H9 (cell line): Measurements from ENCODE around the gene SOCS7. TPM values are rescaled to one million over a fixed set of nuclear protein-coding genes. Genes with fewer than 3 reads are reported as not detected.

Source experiments
- DNase-seq: peaks from one replicate; pipeline ENCODE4 v3.0.0-alpha.2; 2017
- H2AFZ ChIP-seq: one replicate; pipeline ENCODE4 v1.6.1; 2013; ENCODE audit warnings: mild to moderate bottlenecking, low read length, control low read depth, moderate library complexity
- H2AK5ac ChIP-seq: 2 replicates; pipeline ENCODE4 v1.6.1; 2013; ENCODE audit warnings: low read length, control low read depth, mixed read lengths; ENCODE audit not compliant: insufficient read length
- H2BK120ac ChIP-seq: one replicate; pipeline ENCODE4 v1.6.1; 2013; ENCODE audit warnings: low read depth, mild to moderate bottlenecking, low read length, control low read depth, inconsistent platforms; ENCODE audit not compliant: poor library complexity, severe bottlenecking
- H2BK12ac ChIP-seq: 2 replicates; pipeline ENCODE4 v1.6.1; 2013; ENCODE audit warnings: low read length, control low read depth, mixed read lengths, low read depth; ENCODE audit not compliant: insufficient read length
- H2BK15ac ChIP-seq: 2 replicates; pipeline ENCODE4 v1.6.1; 2013; ENCODE audit warnings: low read depth, low read length, control low read depth
- H2BK20ac ChIP-seq: one replicate; pipeline ENCODE4 v1.6.1; 2013; ENCODE audit warnings: low read depth, mild to moderate bottlenecking, low read length, control low read depth, inconsistent platforms; ENCODE audit not compliant: poor library complexity, severe bottlenecking
- H2BK5ac ChIP-seq: 2 replicates; pipeline ENCODE4 v1.6.1; 2013; ENCODE audit warnings: low read length, control low read depth, mixed read lengths; ENCODE audit not compliant: insufficient read length
- H3K14ac ChIP-seq: 2 replicates; pipeline ENCODE4 v1.6.1; 2013; ENCODE audit warnings: low read length, control low read depth; ENCODE audit not compliant: insufficient read depth
- H3K18ac ChIP-seq: 2 replicates; pipeline ENCODE4 v1.6.1; 2013; ENCODE audit warnings: low read depth, mild to moderate bottlenecking, mixed read lengths, low read length, control low read depth; ENCODE audit not compliant: insufficient read length
- H3K23ac ChIP-seq: 2 replicates; pipeline ENCODE4 v1.6.1; 2013; ENCODE audit warnings: low read length, control low read depth, mixed read lengths, low read depth; ENCODE audit not compliant: insufficient read length
- H3K23me2 ChIP-seq: 2 replicates; pipeline ENCODE4 v1.6.1; 2013; ENCODE audit warnings: low read depth, mild to moderate bottlenecking, mixed read lengths, low read length, control low read depth; ENCODE audit not compliant: insufficient read length, poor library complexity, severe bottlenecking
- H3K27ac ChIP-seq: 2 replicates; pipeline ENCODE4 v1.5.1; 2013; ENCODE audit warnings: low read length, control low read depth, mixed read lengths, low read depth; ENCODE audit not compliant: insufficient read length
- H3K27me3 ChIP-seq: 2 replicates; pipeline ENCODE4 v1.6.1; 2013; ENCODE audit warnings: low read length, control low read depth, inconsistent platforms; ENCODE audit not compliant: insufficient read depth
- H3K4ac ChIP-seq: 2 replicates; pipeline ENCODE4 v1.6.1; 2013; ENCODE audit warnings: low read depth, mild to moderate bottlenecking, control low read depth, inconsistent platforms, low read length, moderate library complexity
- H3K4me1 ChIP-seq: 2 replicates; pipeline ENCODE4 v1.6.1; 2013; ENCODE audit warnings: low read length, control low read depth, inconsistent platforms; ENCODE audit not compliant: insufficient read depth
- H3K4me2 ChIP-seq: 2 replicates; pipeline ENCODE4 v1.6.1; 2013; ENCODE audit warnings: low read length, control low read depth, mixed read lengths; ENCODE audit not compliant: insufficient read length, insufficient read depth
- H3K56ac ChIP-seq: 2 replicates; pipeline ENCODE4 v1.6.1; 2013; ENCODE audit warnings: low read depth, mild to moderate bottlenecking, mixed read lengths, low read length, control low read depth; ENCODE audit not compliant: insufficient read length
- H3K79me1 ChIP-seq: 2 replicates; pipeline ENCODE4 v1.6.1; 2013; ENCODE audit warnings: low read depth, mild to moderate bottlenecking, moderate library complexity, low read length, control low read depth, inconsistent platforms; ENCODE audit not compliant: insufficient read depth, poor library complexity, severe bottlenecking
- H3K79me2 ChIP-seq: 2 replicates; pipeline ENCODE4 v1.6.1; 2013; ENCODE audit warnings: low read length, control low read depth, inconsistent platforms; ENCODE audit not compliant: insufficient read depth
- H3K9ac ChIP-seq: 2 replicates; pipeline ENCODE4 v1.6.1; 2013; ENCODE audit warnings: low read length, control low read depth, mixed read lengths; ENCODE audit not compliant: insufficient read length; ENCODE audit errors: extremely low read depth
- H3K9me3 ChIP-seq: one replicate; pipeline ENCODE4 v1.6.1; 2013; ENCODE audit warnings: low read depth, low read length, inconsistent platforms; ENCODE audit not compliant: control insufficient read depth
- H3T11ph ChIP-seq: one replicate; pipeline ENCODE4 v1.6.1; 2013; ENCODE audit warnings: mild to moderate bottlenecking, low read length, control low read depth, inconsistent platforms
- H4K20me1 ChIP-seq: one replicate; pipeline ENCODE4 v1.6.1; 2013; ENCODE audit not compliant: control insufficient read depth, insufficient read length, insufficient read depth
- H4K5ac ChIP-seq: 2 replicates; pipeline ENCODE4 v1.6.1; 2013; ENCODE audit warnings: low read depth, mild to moderate bottlenecking, mixed read lengths, low read length, control low read depth; ENCODE audit not compliant: insufficient read length
- H4K8ac ChIP-seq: replicated peaks from 2 replicates; pipeline ENCODE4 v1.6.1; 2013; ENCODE audit warnings: low read length, control low read depth, mixed read lengths, low read depth; ENCODE audit not compliant: insufficient read length
- H4K91ac ChIP-seq: 2 replicates; pipeline ENCODE4 v1.6.1; 2013; ENCODE audit warnings: low read depth, mild to moderate bottlenecking, moderate library complexity, mixed read lengths, low read length, control low read depth; ENCODE audit not compliant: insufficient read length
- H3K27ac Mint-ChIP-seq, 3 experiments: 2 replicates in 2 of 3; 3 replicates in 1 of 3; pipeline ENCODE4 v1.8.0; 2020 to 2021; ENCODE audit warnings: mixed read lengths in 3 of 3, mild to moderate bottlenecking in 1 of 3, moderate library complexity in 1 of 3
- H3K27me3 Mint-ChIP-seq: 2 replicates; pipeline ENCODE4 v1.8.0; 2021; ENCODE audit warnings: low read depth, mild to moderate bottlenecking, moderate library complexity, mixed read lengths
- H3K36me3 Mint-ChIP-seq, 3 experiments: 2 replicates in 2 of 3; 3 replicates in 1 of 3; pipeline ENCODE4 v1.8.0; 2020 to 2021; ENCODE audit warnings: low read depth in 3 of 3, mixed read lengths in 3 of 3; ENCODE audit not compliant: insufficient read depth in 1 of 3
- H3K4me1 Mint-ChIP-seq, 2 experiments: 2 replicates each; pipeline ENCODE4 v1.8.0; 2020; ENCODE audit warnings: mixed read lengths in 2 of 2
- H3K4me3 Mint-ChIP-seq, 2 experiments: 2 replicates in 1 of 2; 3 replicates in 1 of 2; pipeline ENCODE4 v1.8.0; 2020 to 2021; ENCODE audit warnings: mild to moderate bottlenecking in 2 of 2, mixed read lengths in 2 of 2, moderate library complexity in 1 of 2
- H3K9me3 Mint-ChIP-seq, 2 experiments: 2 replicates in 1 of 2; 3 replicates in 1 of 2; pipeline ENCODE4 v1.8.0; 2020; ENCODE audit warnings: mild to moderate bottlenecking in 2 of 2, mixed read lengths in 2 of 2, moderate library complexity in 1 of 2
- CTCF ChIP-seq: fragments of 200-600 bp; sonication (generic); conservative IDR thresholded peaks from 3 replicates; pipeline ENCODE4 v1.8.0; 2021; ENCODE audit warnings: antibody characterized with exemption, mild to moderate bottlenecking
- WGBS: extraction: QIAGEN DNeasy Blood & Tissue Kit; methylation state at CpG from one replicate; pipeline ENCODE4 v1.1.7; 2013; ENCODE audit warnings: missing lambda C conversion rate, low lambda C conversion rate, mixed read lengths; ENCODE audit not compliant: insufficient read length; ENCODE audit errors: extremely low coverage; 5-methylcytosine and 5-hydroxymethylcytosine counted together
- total RNA-seq: library from RNA; stranded (reverse); gene quantifications from 2 replicates; pipeline ENCODE4 v1.2.1, GENCODE V29; 2021

The SOCS7 gene
- total RNA-seq, 1 experiment from 2014 or later = 31.0 TPM

- Histone ChIP-seq H3K56ac (no peak overlapping the region), H2BK20ac (no peak overlapping the region), H3K23me2 (peaks cover 8% of the 10 kb centered on the region), H3T11ph (no peak overlapping the region), H3K27me3 (no peaks in the 10 kb centered on the region), H4K91ac (no peak overlapping the region), H4K20me1 (no peaks in the 10 kb centered on the region), H2BK12ac (no peak overlapping the region), H2BK5ac (no peak overlapping the region), H2BK120ac (no peak overlapping the region), H3K4me2 (peak overlapping the region; percentile 81), H3K79me1 (peaks cover 3% of the 10 kb centered on the region), H2AK5ac (no peak overlapping the region), H2BK15ac (no peak overlapping the region), H4K8ac (no peak overlapping the region), H3K4ac (no peak overlapping the region), H2AFZ (no peak overlapping the region), H3K27ac (no peak overlapping the region), H3K23ac (no peak overlapping the region), H3K18ac (no peak overlapping the region), H3K9ac (peak overlapping the region; percentile 47), H3K9me3 (no peaks in the 10 kb centered on the region), H3K4me1 (peaks cover 7% of the 10 kb centered on the region; the same call in 1 of the 2 replicates), H3K79me2 (peaks cover 7% of the 10 kb centered on the region; the same call in 1 of the 2 replicates), H4K5ac (no peak overlapping the region), H3K14ac (peak overlapping the region; percentile 45)
- no peak for TF ChIP-seq CTCF
- H3K4me1 Mint-ChIP-seq = peaks cover 40 to 52% of the 10 kb centered on the region in 2 experiments
- H3K36me3 Mint-ChIP-seq = no peaks in the 10 kb centered on the region; a peak in 1 of 7 replicates
- peak; percentile 61 for DNase-seq
- H3K9me3 Mint-ChIP-seq = no peaks in the 10 kb centered on the region
- H3K27ac Mint-ChIP-seq = peak overlapping the region in 1 of 3 experiments; percentile 65; a peak in 1 of 7 replicates
- no CpG with 5 or more reads among the region's 72 CpGs for WGBS
- no peaks in the 10 kb centered on the region for H3K27me3 Mint-ChIP-seq
- peak overlapping the region; percentile 72 to 84 for H3K4me3 Mint-ChIP-seq
These were observed 821 bp downstream of the SOCS7 start for GRCh38 chr17:38352245-38353085.
